Measurements from ENCODE around the gene MIOS. TPM values are rescaled to one million over a fixed set of nuclear protein-coding genes. Genes with fewer than 3 reads are reported as not detected.

Gene MIOS
- total and polyA plus RNA-seq, 4 donors = 7.4 to 35.6 (median 12.2) TPM

DNA sequence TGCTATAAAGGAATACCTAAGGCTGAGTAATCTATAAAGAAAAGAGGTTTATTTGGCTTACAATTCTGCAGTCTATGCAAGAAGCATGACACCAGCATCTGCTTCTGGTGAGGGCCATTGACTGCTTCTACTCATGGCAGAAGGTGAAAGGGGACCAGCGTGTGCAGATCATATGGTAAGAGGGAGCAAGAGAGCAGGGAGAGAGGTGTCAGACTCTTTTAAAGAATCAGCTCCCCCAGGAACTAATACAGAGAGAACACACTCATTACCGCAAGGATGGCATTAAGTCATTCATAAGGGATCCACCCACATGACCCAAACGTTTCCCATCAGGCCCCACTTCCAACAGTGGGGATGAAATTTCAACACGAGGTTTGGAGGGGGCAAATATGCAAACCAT lies 27.5 kb upstream of the MIOS start:
- Histone ChIP-seq H3K9me3 (ENCODE audit: control insufficient read depth in 4 of 4, low read length in 3 of 4) (no peaks in the 10 kb centered on the region), H3K36me3 (ENCODE audit: control insufficient read depth in 4 of 4, insufficient read depth in 3 of 4, low read depth in 1 of 4, low read length in 3 of 4) (no peaks in the 10 kb centered on the region), H3K4me1 (ENCODE audit: control insufficient read depth in 4 of 4, insufficient read depth in 4 of 4, low read length in 3 of 4) (peaks cover 4 to 11% (median 7%) of the 10 kb centered on the region in 4 donors), H3K9ac (ENCODE audit: low read depth in 1 of 2, low read length in 2 of 2) (no peak overlapping the region), H3K27me3 (ENCODE audit: control insufficient read depth in 4 of 4, insufficient read depth in 4 of 4, low read length in 3 of 4) (no peaks in the 10 kb centered on the region), H3K4me3 (ENCODE audit: low read depth in 1 of 3, low read length in 3 of 3) (no peak overlapping the region), H3K27ac (ENCODE audit: low read depth in 1 of 2, low read length in 2 of 2) (no peak overlapping the region)
- WGBS = 76% methylated on average over 4 of the region's 4 CpGs
- TF ChIP-seq, protein P1, sequence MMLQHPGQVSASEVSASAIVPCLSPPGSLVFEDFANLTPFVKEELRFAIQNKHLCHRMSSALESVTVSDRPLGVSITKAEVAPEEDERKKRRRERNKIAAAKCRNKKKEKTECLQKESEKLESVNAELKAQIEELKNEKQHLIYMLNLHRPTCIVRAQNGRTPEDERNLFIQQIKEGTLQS (IDR thresholded peaks at IDR 0.05) = no peak
- TF ChIP-seq RAD21 (IDR thresholded peaks at IDR 0.05) = no peak
- TF ChIP-seq REST (IDR thresholded peaks at IDR 0.05) = no peak
- no peak for TF ChIP-seq HNF4G (IDR thresholded peaks at IDR 0.05)
- TF ChIP-seq GABPA (IDR thresholded peaks at IDR 0.05 in 1 of 2, conservative IDR thresholded peaks at IDR 0.05 in 1 of 2) = no peak
- no peak for TF ChIP-seq YY1 (IDR thresholded peaks at IDR 0.05)
- TF ChIP-seq EGR1 (IDR thresholded peaks at IDR 0.05; ENCODE audit: low read depth in 2 of 2) = no peak
- no peak for TF ChIP-seq FOXA1 (IDR thresholded peaks at IDR 0.05)
- TF ChIP-seq, protein P2, sequence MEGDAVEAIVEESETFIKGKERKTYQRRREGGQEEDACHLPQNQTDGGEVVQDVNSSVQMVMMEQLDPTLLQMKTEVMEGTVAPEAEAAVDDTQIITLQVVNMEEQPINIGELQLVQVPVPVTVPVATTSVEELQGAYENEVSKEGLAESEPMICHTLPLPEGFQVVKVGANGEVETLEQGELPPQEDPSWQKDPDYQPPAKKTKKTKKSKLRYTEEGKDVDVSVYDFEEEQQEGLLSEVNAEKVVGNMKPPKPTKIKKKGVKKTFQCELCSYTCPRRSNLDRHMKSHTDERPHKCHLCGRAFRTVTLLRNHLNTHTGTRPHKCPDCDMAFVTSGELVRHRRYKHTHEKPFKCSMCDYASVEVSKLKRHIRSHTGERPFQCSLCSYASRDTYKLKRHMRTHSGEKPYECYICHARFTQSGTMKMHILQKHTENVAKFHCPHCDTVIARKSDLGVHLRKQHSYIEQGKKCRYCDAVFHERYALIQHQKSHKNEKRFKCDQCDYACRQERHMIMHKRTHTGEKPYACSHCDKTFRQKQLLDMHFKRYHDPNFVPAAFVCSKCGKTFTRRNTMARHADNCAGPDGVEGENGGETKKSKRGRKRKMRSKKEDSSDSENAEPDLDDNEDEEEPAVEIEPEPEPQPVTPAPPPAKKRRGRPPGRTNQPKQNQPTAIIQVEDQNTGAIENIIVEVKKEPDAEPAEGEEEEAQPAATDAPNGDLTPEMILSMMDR (IDR thresholded peaks at IDR 0.05; ENCODE audit: low read depth, low read length, missing input control) = no peak
- TF ChIP-seq JUND (IDR thresholded peaks at IDR 0.05) = no peak
- no peak for TF ChIP-seq SP1 (IDR thresholded peaks at IDR 0.05)
- TF ChIP-seq NR2F2 (IDR thresholded peaks at IDR 0.05) = no peak
- no peak for TF ChIP-seq HNF4A (conservative IDR thresholded peaks at IDR 0.05)
- TF ChIP-seq, protein P3, sequence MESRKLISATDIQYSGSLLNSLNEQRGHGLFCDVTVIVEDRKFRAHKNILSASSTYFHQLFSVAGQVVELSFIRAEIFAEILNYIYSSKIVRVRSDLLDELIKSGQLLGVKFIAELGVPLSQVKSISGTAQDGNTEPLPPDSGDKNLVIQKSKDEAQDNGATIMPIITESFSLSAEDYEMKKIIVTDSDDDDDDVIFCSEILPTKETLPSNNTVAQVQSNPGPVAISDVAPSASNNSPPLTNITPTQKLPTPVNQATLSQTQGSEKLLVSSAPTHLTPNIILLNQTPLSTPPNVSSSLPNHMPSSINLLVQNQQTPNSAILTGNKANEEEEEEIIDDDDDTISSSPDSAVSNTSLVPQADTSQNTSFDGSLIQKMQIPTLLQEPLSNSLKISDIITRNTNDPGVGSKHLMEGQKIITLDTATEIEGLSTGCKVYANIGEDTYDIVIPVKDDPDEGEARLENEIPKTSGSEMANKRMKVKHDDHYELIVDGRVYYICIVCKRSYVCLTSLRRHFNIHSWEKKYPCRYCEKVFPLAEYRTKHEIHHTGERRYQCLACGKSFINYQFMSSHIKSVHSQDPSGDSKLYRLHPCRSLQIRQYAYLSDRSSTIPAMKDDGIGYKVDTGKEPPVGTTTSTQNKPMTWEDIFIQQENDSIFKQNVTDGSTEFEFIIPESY (IDR thresholded peaks at IDR 0.05) = no peak
- no peak for DNase-seq (ENCODE audit: low spot score)

DNA sequence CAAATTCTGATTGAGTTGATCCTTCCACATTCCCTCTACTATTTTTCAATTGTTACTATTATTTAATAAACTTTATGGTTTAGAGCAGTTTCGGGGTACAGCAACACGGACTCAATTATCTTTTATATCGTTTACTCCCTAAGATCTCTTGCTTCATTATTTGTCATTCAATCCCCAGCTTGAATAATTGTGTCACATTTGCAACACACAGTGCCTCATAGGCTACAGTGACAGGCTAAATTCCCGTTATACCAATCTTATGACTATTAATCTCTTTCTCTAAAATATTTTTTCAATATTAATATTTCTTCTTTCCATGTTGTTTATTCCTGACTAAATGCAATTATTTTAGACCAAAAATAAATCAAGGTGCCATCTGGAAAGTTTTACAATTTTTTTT lies 27.0 kb upstream of the MIOS start:
- no peak overlapping the region for H3K4me3 ChIP-seq (ENCODE audit: low read depth in 1 of 3, low read length in 3 of 3)
- H3K27me3 ChIP-seq (ENCODE audit: control insufficient read depth in 4 of 4, insufficient read depth in 4 of 4, low read length in 3 of 4) = no peaks in the 10 kb centered on the region
- no peak overlapping the region for H3K9ac ChIP-seq (ENCODE audit: low read depth in 1 of 2, low read length in 2 of 2)
- DNase-seq (ENCODE audit: low spot score) = no peak
- H3K9me3 ChIP-seq (ENCODE audit: control insufficient read depth in 4 of 4, low read length in 3 of 4) = no peaks in the 10 kb centered on the region
- H3K27ac ChIP-seq (ENCODE audit: low read depth in 1 of 2, low read length in 2 of 2) = no peak overlapping the region
- H3K4me1 ChIP-seq (ENCODE audit: control insufficient read depth in 4 of 4, insufficient read depth in 4 of 4, low read length in 3 of 4) = peaks cover 4 to 11% (median 7%) of the 10 kb centered on the region in 4 donors
- WGBS = 81% methylated on average over 4 of the region's 4 CpGs
- no peak for TF ChIP-seq RAD21 (IDR thresholded peaks at IDR 0.05)
- no peak for TF ChIP-seq YY1 (IDR thresholded peaks at IDR 0.05)
- no peak for TF ChIP-seq FOXA2 (IDR thresholded peaks at IDR 0.05)
- TF ChIP-seq HNF4A (conservative IDR thresholded peaks at IDR 0.05) = no peak
- no peak for TF ChIP-seq REST (IDR thresholded peaks at IDR 0.05)
- TF ChIP-seq, protein P4, sequence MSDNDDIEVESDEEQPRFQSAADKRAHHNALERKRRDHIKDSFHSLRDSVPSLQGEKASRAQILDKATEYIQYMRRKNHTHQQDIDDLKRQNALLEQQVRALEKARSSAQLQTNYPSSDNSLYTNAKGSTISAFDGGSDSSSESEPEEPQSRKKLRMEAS (IDR thresholded peaks at IDR 0.05) = no peak
- no peak for TF ChIP-seq TAF1 (conservative IDR thresholded peaks at IDR 0.05)
- TF ChIP-seq FOXA1 (IDR thresholded peaks at IDR 0.05) = no peak
- TF ChIP-seq JUND (IDR thresholded peaks at IDR 0.05) = no peak
- TF ChIP-seq RXRA (IDR thresholded peaks at IDR 0.05) = no peak
- TF ChIP-seq NR2F2 (IDR thresholded peaks at IDR 0.05) = no peak
- TF ChIP-seq EGR1 (IDR thresholded peaks at IDR 0.05; ENCODE audit: low read depth in 2 of 2) = no peak
- H3K36me3 ChIP-seq (ENCODE audit: control insufficient read depth in 4 of 4, insufficient read depth in 3 of 4, low read depth in 1 of 4, low read length in 3 of 4) = no peaks in the 10 kb centered on the region
